ENCODE measurements around the gene YIPF4.

DNA sequence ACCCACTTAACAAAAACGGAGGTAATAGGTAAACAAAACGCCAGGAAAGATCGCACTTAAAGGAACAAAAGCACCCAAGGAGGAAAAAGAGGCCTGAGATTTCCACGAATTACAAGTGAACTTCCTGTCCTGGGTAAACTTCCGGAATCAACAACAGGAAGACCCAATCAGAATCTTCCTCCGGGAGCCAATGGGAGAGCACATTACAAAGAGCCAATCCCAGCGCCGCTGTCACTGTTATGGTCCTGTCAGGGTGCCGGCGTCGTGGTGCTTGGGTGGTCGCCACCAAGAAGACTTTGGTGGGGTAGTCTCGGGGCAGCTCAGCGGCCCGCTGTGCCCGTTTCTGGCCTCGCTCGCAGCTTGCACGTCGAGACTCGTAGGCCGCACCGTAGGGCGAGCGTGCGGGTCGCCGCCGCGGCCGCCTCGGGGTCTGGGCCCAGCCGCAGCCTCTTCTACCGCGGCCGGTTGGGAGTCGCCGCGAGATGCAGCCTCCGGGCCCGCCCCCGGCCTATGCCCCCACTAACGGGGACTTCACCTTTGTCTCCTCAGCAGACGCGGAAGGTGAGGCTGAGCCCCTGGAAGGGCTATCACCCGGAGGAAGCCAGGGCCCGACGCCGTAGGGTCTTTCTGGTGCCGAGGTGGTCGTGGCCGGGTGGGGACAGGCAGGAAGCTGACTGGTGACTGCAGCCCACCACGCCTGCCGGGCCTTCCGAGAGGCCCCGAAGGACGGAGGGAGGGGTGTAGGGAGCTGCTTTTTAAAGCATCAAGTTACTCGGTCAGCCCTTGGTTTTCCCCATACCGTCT, at the start of gene YIPF4:
- TF ChIP-seq, protein P1, sequence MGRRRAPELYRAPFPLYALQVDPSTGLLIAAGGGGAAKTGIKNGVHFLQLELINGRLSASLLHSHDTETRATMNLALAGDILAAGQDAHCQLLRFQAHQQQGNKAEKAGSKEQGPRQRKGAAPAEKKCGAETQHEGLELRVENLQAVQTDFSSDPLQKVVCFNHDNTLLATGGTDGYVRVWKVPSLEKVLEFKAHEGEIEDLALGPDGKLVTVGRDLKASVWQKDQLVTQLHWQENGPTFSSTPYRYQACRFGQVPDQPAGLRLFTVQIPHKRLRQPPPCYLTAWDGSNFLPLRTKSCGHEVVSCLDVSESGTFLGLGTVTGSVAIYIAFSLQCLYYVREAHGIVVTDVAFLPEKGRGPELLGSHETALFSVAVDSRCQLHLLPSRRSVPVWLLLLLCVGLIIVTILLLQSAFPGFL (CRISPR knock-in tag; IDR thresholded peaks at IDR 0.05; ENCODE audit: borderline replicate concordance) = no peak
- TF ChIP-seq MAX (CRISPR knock-in tag; IDR thresholded peaks at IDR 0.05) (peak; percentile 70), CTCF (IDR thresholded peaks at IDR 0.05) (no peak), ZNF232 (CRISPR knock-in tag; IDR thresholded peaks at IDR 0.05) (no peak), SMAD3 (CRISPR knock-in tag; IDR thresholded peaks at IDR 0.05; ENCODE audit: borderline replicate concordance) (no peak), CREM (CRISPR knock-in tag; IDR thresholded peaks at IDR 0.05) (peak; percentile 55; the same call in 1 of the 2 replicates), ATF1 (CRISPR knock-in tag; IDR thresholded peaks at IDR 0.05) (no peak), ZNF671 (CRISPR knock-in tag; IDR thresholded peaks at IDR 0.05) (no peak)
- TF ChIP-seq, protein P2, sequence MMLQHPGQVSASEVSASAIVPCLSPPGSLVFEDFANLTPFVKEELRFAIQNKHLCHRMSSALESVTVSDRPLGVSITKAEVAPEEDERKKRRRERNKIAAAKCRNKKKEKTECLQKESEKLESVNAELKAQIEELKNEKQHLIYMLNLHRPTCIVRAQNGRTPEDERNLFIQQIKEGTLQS (CRISPR knock-in tag; conservative IDR thresholded peaks at IDR 0.05) = no peak
